Spleen (tissue), 11 donors: Measurements from ENCODE around the gene ZFYVE28. TPM values are rescaled to one million over a fixed set of nuclear protein-coding genes. Genes with fewer than 3 reads are reported as not detected.
A peak's percentile ranks its signal among the peaks of the same experiment; 100 is the strongest.

Source experiments
- DNase-seq: peaks from one replicate; pipeline ENCODE4 v3.0.0-alpha.2; 2020
- H3K27ac ChIP-seq, 8 donors: fragments of 200-600 bp; sonication (generic) in 7 of 8; 1 replicate in 4 of 8; 2 replicates in 4 of 8; pipeline versions ENCODE4 v1.5.0 to v1.8.0; 2016 to 2021; ENCODE audit warnings: inconsistent platforms in 4 of 8, mild to moderate bottlenecking in 4 of 8, moderate library complexity in 1 of 8
- H3K27me3 ChIP-seq, 7 donors: fragments of 200-600 bp; sonication (generic) in 6 of 7; replicated peaks in 1 of 7; 1 replicate in 4 of 7; 2 replicates in 3 of 7; pipeline versions ENCODE4 v1.5.0 to v1.8.0; 2016 to 2021; ENCODE audit warnings: inconsistent platforms in 3 of 7, mild to moderate bottlenecking in 1 of 7
- H3K36me3 ChIP-seq, 6 donors: fragments of 200-600 bp; sonication (generic) in 5 of 6; 1 replicate in 4 of 6; 2 replicates in 2 of 6; pipeline versions ENCODE4 v1.5.0 to v1.8.0; 2016 to 2021; ENCODE audit warnings: inconsistent platforms in 2 of 6
- H3K4me1 ChIP-seq, 6 donors: fragments of 200-600 bp; sonication (generic) in 5 of 6; 1 replicate in 3 of 6; 2 replicates in 3 of 6; pipeline versions ENCODE4 v1.5.0 to v1.8.0; 2016 to 2021; ENCODE audit warnings: inconsistent platforms in 3 of 6
- H3K4me3 ChIP-seq, 8 donors: fragments of 200-600 bp; sonication (generic) in 7 of 8; 1 replicate in 4 of 8; 2 replicates in 4 of 8; pipeline versions ENCODE4 v1.5.0 to v1.8.0; 2016 to 2021; ENCODE audit warnings: inconsistent platforms in 4 of 8, mild to moderate bottlenecking in 4 of 8, moderate library complexity in 2 of 8
- H3K9me3 ChIP-seq, 8 donors: fragments of 200-600 bp; sonication (generic) in 7 of 8; 1 replicate in 4 of 8; 2 replicates in 4 of 8; pipeline versions ENCODE4 v1.5.0 to v1.8.0; 2016 to 2021; ENCODE audit warnings: inconsistent platforms in 4 of 8
- POLR2A ChIP-seq, 3 donors: fragments of 450-650 bp; IDR thresholded peaks; one replicate each; pipeline ENCODE4 v1.5.1; 2017; ENCODE audit warnings: antibody characterized with exemption in 3 of 3, mild to moderate bottlenecking in 1 of 3
- POLR2AphosphoS5 ChIP-seq, 3 donors: sonication (generic); formaldehyde crosslinking; IDR thresholded peaks; one replicate each; pipeline ENCODE4 v1.5.1; 2017; ENCODE audit warnings: antibody characterized with exemption in 3 of 3
- WGBS, 5 donors: extraction: QIAGEN DNeasy Blood & Tissue Kit in 3 of 5; methylation state at CpG; one replicate each; pipeline versions ENCODE4 v1.1.5 to v1.1.7; 2013 to 2018; 5-methylcytosine and 5-hydroxymethylcytosine counted together
- intact Hi-C: fragments of 100-400 bp; cut with DNase I; formaldehyde crosslinking; loops from one replicate; pipeline ENCODE4 v1.15.0; 2023; ENCODE audit warnings: low total_unique reads
- polyA plus RNA-seq, 3 donors: library from polyadenylated mRNA; stranded (reverse); fragments of 200-250 nt; gene quantifications; one replicate each; pipeline ENCODE4 v1.2.1, GENCODE V29; 2013
- total RNA-seq, 7 donors: library from RNA; depleted of rRNA in 3 of 7; stranded (reverse); fragments of >200 nt in 3 of 7; fragmentation: NEBNext Ultra II Directional in 4 of 7; extraction: Animal tissue kit (Norgen Biotek cat#: 25700) in 4 of 7; gene quantifications; one replicate each; pipeline versions ENCODE4 v1.1.0 to v1.2.1, GENCODE V29; 2016 to 2021
- TF ChIP-seq, protein P1 (sequence below), 11 experiments: fragments of 200-600 bp in 7 of 11; fragments of 450-650 bp in 4 of 11; sonication (generic) in 4 of 11; IDR thresholded peaks in 8 of 11; conservative IDR thresholded peaks in 3 of 11; 1 replicate in 7 of 11; 2 replicates in 4 of 11; pipeline versions ENCODE4 v1.4.0 to v1.8.0; 2016 to 2021; ENCODE audit warnings: antibody characterized with exemption in 11 of 11, inconsistent platforms in 4 of 11, mild to moderate bottlenecking in 1 of 11
- donor health status: healthy with polysubstance abuse.
- donor health status: DM: no; HTN: no; CAD: no; lungs with moderate emphysema.
- donor health status: DM: no; HTN: no; CAD: no.
- donor health status: Bipolar disorder and iron deficiency.
- donor health status: healthy.
- donor health status: DM: no; HTN: no; CAD: no.
- donor health status: DM: yes; HTN: yes; CAD: no.

The ZFYVE28 gene
- total and polyA plus RNA-seq, 10 donors = 2.7 to 31.3 (median 12.6) TPM

DNA sequence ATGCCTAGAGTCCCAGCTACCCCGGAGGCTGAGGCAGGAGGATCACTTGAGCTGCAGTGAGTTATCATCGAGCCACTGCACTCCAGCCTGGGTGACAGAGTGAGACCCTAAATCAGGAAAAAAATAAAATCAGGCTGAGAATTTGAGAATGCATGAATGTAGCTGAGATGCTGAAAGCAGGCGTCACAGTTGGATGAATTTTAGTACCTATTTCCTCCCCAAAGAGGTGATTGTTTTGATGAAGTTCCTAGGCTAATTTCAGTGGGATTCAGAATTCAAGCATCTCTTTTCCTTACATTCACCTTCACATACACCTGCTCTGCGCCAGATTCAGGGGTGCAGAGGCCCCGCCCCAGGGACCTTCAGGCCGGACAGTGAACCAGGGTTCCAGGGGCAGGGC, 3.5 kb upstream of the ZFYVE28 start:
- TF ChIP-seq POLR2AphosphoS5 (IDR thresholded peaks at IDR 0.05) (no peak), POLR2A (IDR thresholded peaks at IDR 0.05) (no peak)
- TF ChIP-seq, protein P1, sequence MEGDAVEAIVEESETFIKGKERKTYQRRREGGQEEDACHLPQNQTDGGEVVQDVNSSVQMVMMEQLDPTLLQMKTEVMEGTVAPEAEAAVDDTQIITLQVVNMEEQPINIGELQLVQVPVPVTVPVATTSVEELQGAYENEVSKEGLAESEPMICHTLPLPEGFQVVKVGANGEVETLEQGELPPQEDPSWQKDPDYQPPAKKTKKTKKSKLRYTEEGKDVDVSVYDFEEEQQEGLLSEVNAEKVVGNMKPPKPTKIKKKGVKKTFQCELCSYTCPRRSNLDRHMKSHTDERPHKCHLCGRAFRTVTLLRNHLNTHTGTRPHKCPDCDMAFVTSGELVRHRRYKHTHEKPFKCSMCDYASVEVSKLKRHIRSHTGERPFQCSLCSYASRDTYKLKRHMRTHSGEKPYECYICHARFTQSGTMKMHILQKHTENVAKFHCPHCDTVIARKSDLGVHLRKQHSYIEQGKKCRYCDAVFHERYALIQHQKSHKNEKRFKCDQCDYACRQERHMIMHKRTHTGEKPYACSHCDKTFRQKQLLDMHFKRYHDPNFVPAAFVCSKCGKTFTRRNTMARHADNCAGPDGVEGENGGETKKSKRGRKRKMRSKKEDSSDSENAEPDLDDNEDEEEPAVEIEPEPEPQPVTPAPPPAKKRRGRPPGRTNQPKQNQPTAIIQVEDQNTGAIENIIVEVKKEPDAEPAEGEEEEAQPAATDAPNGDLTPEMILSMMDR (IDR thresholded peaks at IDR 0.05 in 8 of 11, conservative IDR thresholded peaks at IDR 0.05 in 3 of 11) = no peak
- H3K4me3 ChIP-seq = no peak overlapping the region
- intact Hi-C loops = no loop called here
- H3K9me3 ChIP-seq = no peaks in the 10 kb centered on the region
- H3K4me1 ChIP-seq = peaks cover 9 to 26% (median 21%) of the 10 kb centered on the region in 6 donors
- no peaks in the 10 kb centered on the region for H3K36me3 ChIP-seq
- DNase-seq = peak; percentile 53
- peaks cover 0 to 85% (median 18%) of the 10 kb centered on the region in 7 donors for H3K27me3 ChIP-seq
- no peak overlapping the region for H3K27ac ChIP-seq
- 75 to 87% (median 79%) methylated on average over 6 of the region's 6 CpGs for WGBS, 5 donors

DNA sequence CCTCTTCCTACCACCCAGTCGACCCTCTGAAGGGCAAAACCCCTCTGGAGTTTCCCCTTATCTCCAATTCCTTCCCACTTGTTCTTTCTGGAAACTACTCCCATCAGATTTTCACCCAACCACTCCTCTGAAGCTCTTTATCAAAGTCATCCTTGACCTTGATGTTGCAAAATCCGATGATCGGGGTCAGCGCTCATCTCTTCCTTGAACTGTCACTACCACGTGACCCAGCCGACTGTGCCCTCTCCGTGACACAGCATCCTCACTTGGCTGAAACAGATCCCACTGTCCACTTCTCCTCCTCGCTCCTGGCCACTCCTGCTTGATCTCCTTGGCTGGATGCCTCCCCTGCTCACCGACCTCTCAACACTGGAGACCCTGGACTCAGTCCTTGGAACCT, 1.4 kb upstream of the ZFYVE28 start:
- TF ChIP-seq, protein P1 (IDR thresholded peaks at IDR 0.05 in 8 of 11, conservative IDR thresholded peaks at IDR 0.05 in 3 of 11) = no peak
- 37 to 62% (median 54%) methylated on average over 9 of the region's 9 CpGs for WGBS, 5 donors
- peaks cover 22 to 47% (median 39%) of the 10 kb centered on the region in 6 donors for H3K4me1 ChIP-seq
- no peaks in the 10 kb centered on the region for H3K9me3 ChIP-seq
- peak; percentile 75 for DNase-seq
- no peak overlapping the region for H3K27ac ChIP-seq
- H3K36me3 ChIP-seq = no peaks in the 10 kb centered on the region
- peak overlapping the region in 1 of 8 donors; percentile 94 for H3K4me3 ChIP-seq
- intact Hi-C loops = loop anchor here (10.0 kb wide), 1 partner anchor 155 kb away; the partner anchor contains the start of gene MXD4
- peaks cover 0 to 84% (median 29%) of the 10 kb centered on the region in 7 donors for H3K27me3 ChIP-seq

DNA sequence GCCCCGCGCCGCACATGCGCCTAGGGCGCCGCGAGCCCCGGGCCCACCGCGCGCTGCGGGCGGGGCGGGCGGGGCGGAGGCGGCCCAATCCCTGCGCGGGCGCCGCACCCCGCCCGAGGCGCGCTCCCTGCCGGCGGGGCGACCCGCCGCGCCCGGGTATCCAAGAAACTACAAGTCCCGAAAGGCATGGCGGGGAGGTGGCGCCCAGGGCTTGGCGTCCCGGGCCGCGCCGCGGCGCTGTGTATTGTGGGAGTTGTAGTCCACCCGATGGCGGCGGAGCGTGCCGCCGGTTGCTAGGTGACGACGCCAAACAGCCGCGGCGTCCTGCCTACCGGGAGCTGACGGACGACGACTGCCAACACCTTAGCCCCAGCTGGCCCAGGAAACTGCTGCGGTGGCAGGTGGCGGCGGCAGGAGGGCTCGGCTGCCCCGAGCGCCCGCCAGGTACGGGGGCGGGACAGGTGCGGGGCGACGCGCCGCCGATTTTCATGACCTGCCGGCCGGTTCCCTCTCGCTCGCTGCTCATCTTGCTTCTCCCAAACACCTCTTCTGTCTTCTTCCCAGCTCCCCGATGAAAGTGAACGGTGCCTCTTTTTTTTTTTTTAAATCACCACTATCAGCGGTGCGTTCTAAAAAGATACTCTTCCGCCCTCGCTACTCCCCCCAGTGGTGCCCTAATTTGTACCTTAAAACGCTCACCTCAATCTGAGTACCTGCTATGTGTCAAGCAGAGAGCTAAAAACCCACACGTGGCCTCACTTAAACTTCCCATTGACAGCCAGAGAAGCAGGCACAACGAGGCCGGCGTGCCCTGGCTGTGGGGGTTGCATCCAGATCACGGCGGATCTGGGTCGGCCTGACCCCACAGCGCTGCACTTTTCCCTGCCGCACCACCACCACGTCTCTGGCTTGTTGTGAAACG, 466 bp upstream of the ZFYVE28 start, which contains the start of gene CFAP99:
CFAP99 (plus strand) TSS at position 306 of the 922 bp plus-strand sequence.
- Histone ChIP-seq H3K4me3 (peak within 1 kb of the TSS; percentile 41 to 94 (median 72)), H3K9me3 (no peaks in the 10 kb centered on the region), H3K27ac (peak within 1 kb of the TSS in 6 of 8 donors; percentile 13 to 87 (median 59)), H3K36me3 (no peaks in the 10 kb centered on the region), H3K27me3 (peaks cover 0 to 86% (median 29%) of the 10 kb centered on the region in 7 donors), H3K4me1 (peaks cover 24 to 57% (median 48%) of the 10 kb centered on the region in 6 donors)
- peak; percentile 99 for DNase-seq
- TF ChIP-seq, protein P1 (IDR thresholded peaks at IDR 0.05 in 8 of 11, conservative IDR thresholded peaks at IDR 0.05 in 3 of 11) = peak in 5 of 11 experiments; percentile 12 to 36 (median 29)
- TF ChIP-seq POLR2AphosphoS5 (IDR thresholded peaks at IDR 0.05) = peak; percentile 65 to 89 (median 78)
- TF ChIP-seq POLR2A (IDR thresholded peaks at IDR 0.05) = no peak
- intact Hi-C loops = loop anchor here (10.0 kb wide), 1 partner anchor 154 kb away; the partner anchor contains the start of gene MXD4
- WGBS, 5 donors = 1 to 6% (median 1%) methylated on average over 32 to 94 of the region's 94 CpGs
